ENCODE measurements around the gene GIGYF1.
A peak's percentile ranks its signal among the peaks of the same experiment; 100 is the strongest.
"Not testable (repeated sequence)": the region's sequence is repeated elsewhere in the genome, so short reads cannot be mapped to it uniquely, and the experiment has no call there.

GIGYF1 gene

GRCh38 chr7:100671353-100672327 is 22.4 kb downstream of the GIGYF1 start:
- no peak for DNase-seq (ENCODE audit: low spot score)

GRCh38 chr7:100670074-100670473 is 24.0 kb downstream of the GIGYF1 start:
- DNase-seq (ENCODE audit: low spot score): no peak

GRCh38 chr7:100669106-100669505 is 24.9 kb downstream of the GIGYF1 start:
- not testable (repeated sequence) for DNase-seq (ENCODE audit: low spot score)

- no peak for DNase-seq (ENCODE audit: low spot score)
Observed at GRCh38 chr7:100668069-100668449, 26.0 kb downstream of the GIGYF1 start.

GRCh38 chr7:100667331-100668068 is 26.6 kb downstream of the GIGYF1 start:
- DNase-seq (ENCODE audit: low spot score): no peak

GRCh38 chr7:100665168-100665726 is 28.8 kb downstream of the GIGYF1 start:
- DNase-seq (ENCODE audit: low spot score): no peak

- not testable (repeated sequence) for DNase-seq (ENCODE audit: low spot score)
Observed at GRCh38 chr7:100662194-100662776, 31.8 kb downstream of the GIGYF1 start.

GRCh38 chr7:100655908-100656674 is 38.0 kb downstream of the GIGYF1 start, which contains the start of gene ACTL6B:
Gene ACTL6B, minus strand, starts transcription at chr7:100656448. Its CDS starts 94 bp downstream, at chr7:100656354.
- peak; percentile 73 for DNase-seq (ENCODE audit: low spot score)

- DNase-seq (ENCODE audit: low spot score): no peak
Observed at GRCh38 chr7:100654908-100655831, 38.9 kb downstream of the GIGYF1 start.

GRCh38 chr7:100649826-100650565 is 44.1 kb downstream of the GIGYF1 start:
- no peak for DNase-seq (ENCODE audit: low spot score)

- no peak for DNase-seq (ENCODE audit: low spot score)
Observed at GRCh38 chr7:100642534-100642907, 51.5 kb downstream of the GIGYF1 start.

- no peak for DNase-seq (ENCODE audit: low spot score)
Observed at GRCh38 chr7:100641860-100642533, 52.1 kb downstream of the GIGYF1 start.

- no peak for DNase-seq (ENCODE audit: low spot score)
Observed at GRCh38 chr7:100641463-100641859, 52.6 kb downstream of the GIGYF1 start, which contains the start of gene TFR2. Gene TFR2, minus strand, starts transcription at chr7:100641552. Its CDS starts 43 bp downstream, at chr7:100641509.

- no peak for DNase-seq (ENCODE audit: low spot score)
Observed at GRCh38 chr7:100640517-100641440, 53.3 kb downstream of the GIGYF1 start.

- no peak for DNase-seq (ENCODE audit: low spot score)
Observed at GRCh38 chr7:100639995-100640516, 54.0 kb downstream of the GIGYF1 start.

GRCh38 chr7:100632951-100633717 is 60.9 kb downstream of the GIGYF1 start:
- no peak for DNase-seq (ENCODE audit: low spot score)

- no peak for DNase-seq (ENCODE audit: low spot score)
Observed at GRCh38 chr7:100630066-100630465, 64.0 kb downstream of the GIGYF1 start.
